Kidney (tissue), 14 donors: ENCODE measurements around the gene GGTLC2. TPM values are rescaled to one million over a fixed set of nuclear protein-coding genes. Genes with fewer than 3 reads are reported as not detected.

Experiments
- DNase-seq, 5 donors: peaks; one replicate each; pipeline ENCODE4 v3.0.0-alpha.2; 2013 to 2020
- FAIRE-seq: peaks from 2 replicates; lab custom pipeline; 2012; peaks lifted over from hg19 to GRCh38; lab: Jason Lieb, UNC
- H3K27ac ChIP-seq, 2 donors: one replicate each; pipeline ENCODE4 v1.7.0; 2013; ENCODE audit warnings: low read depth in 2 of 2, low read length in 2 of 2, inconsistent platforms in 1 of 2
- H3K27me3 ChIP-seq: one replicate; pipeline ENCODE4 v1.7.1; 2013; ENCODE audit warnings: low read length, inconsistent platforms; ENCODE audit not compliant: control insufficient read depth, insufficient read depth
- H3K36me3 ChIP-seq, 3 donors: one replicate each; pipeline versions ENCODE4 v1.7.0 to v1.7.1; 2013; ENCODE audit warnings: low read length in 3 of 3, control low read depth in 1 of 3, inconsistent platforms in 1 of 3; ENCODE audit not compliant: insufficient read depth in 3 of 3, control insufficient read depth in 2 of 3
- H3K4me1 ChIP-seq, 3 donors: one replicate each; pipeline versions ENCODE4 v1.7.0 to v1.7.1; 2013; ENCODE audit warnings: low read length in 3 of 3, inconsistent platforms in 1 of 3, low read depth in 1 of 3; ENCODE audit not compliant: control insufficient read depth in 2 of 3, insufficient read depth in 2 of 3
- H3K4me3 ChIP-seq, 3 donors: one replicate each; pipeline versions ENCODE4 v1.7.0 to v1.8.1; 2013; ENCODE audit warnings: low read length in 3 of 3, control low read depth in 1 of 3, inconsistent platforms in 1 of 3
- H3K9ac ChIP-seq, 3 donors: one replicate each; pipeline versions ENCODE4 v1.7.0 to v1.7.1; 2013; ENCODE audit warnings: low read length in 3 of 3, control low read depth in 1 of 3, inconsistent platforms in 1 of 3
- H3K9me3 ChIP-seq, 3 donors: one replicate each; pipeline versions ENCODE4 v1.7.0 to v1.7.1; 2013; ENCODE audit warnings: low read length in 3 of 3, control low read depth in 1 of 3, inconsistent platforms in 1 of 3; ENCODE audit not compliant: control insufficient read depth in 2 of 3, insufficient read depth in 1 of 3
- intact Hi-C: fragments of 100-400 bp; cut with DNase I; formaldehyde crosslinking; loops from one replicate; pipeline ENCODE4 v1.11.1; 2022
- polyA plus RNA-seq: library from polyadenylated mRNA; stranded (reverse); fragments of 350-450 nt; fragmentation: Illumina TruSeq; extraction: RNeasy Lipid Tissue Mini Kit (QIAGEN cat#74804); gene quantifications from one replicate; pipeline ENCODE4 v1.2.3, GENCODE V29; 2014; ENCODE audit warnings: low read depth, low replicate concordance; ENCODE audit not compliant: insufficient read depth
- total RNA-seq: library from RNA; stranded (reverse); fragmentation: NEBNext Ultra II Directional; extraction: Animal tissue kit (Norgen Biotek cat#: 25700); gene quantifications from one replicate; pipeline ENCODE4 v1.2.1, GENCODE V29; 2021
- TF ChIP-seq, protein P1 (sequence below): IDR thresholded peaks from 3 replicates; pipeline ENCODE4 v1.5.1; 2012; ENCODE audit warnings: mild to moderate bottlenecking, moderate library complexity, borderline replicate concordance; ENCODE audit not compliant: insufficient read depth; ENCODE audit errors: extremely low read depth
- donor health status: control.
- donor health status: control.
- donor health status: control.
- donor health status: control.
- donor health status: control.
- donor health status: DM: yes; HTN: yes; CAD: no.
- donor health status: Normal renal cell carcinoma (clear cell type).

GGTLC2 gene
- total and polyA plus RNA-seq, 2 donors from 2014 or later = 0.76 TPM; not detected in 1

DNA sequence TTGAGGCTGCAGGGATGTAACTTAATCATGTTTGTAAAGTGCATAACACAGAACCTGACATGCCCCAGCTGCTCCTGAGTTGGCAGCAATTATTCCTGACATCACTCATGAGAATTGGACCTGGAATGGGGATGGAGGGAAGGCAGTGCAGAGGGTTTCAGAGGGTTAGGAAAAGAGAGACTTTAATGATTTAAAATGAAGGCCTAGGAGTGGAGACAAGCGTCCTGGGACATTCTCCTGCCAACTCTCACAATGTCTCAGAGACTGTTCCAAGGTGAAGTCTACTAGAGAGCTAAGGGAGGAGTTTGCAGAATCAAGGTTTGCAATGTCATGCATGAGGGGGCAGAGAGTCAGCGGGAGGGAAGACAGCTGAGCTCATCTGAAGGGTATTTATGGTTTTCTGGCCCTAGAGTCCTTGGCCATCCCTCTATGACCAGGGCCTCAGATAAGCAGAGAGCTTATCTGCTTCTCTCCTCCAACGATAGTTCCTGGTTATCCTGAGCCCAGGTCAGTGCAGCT, 36.9 kb downstream of the GGTLC2 start:
- intact Hi-C loops = no loop called here
- H3K27ac ChIP-seq = no peak overlapping the region
- H3K9ac ChIP-seq = no peak overlapping the region
- no peak for FAIRE-seq
- peaks cover 2 to 17% (median 12%) of the 10 kb centered on the region in 3 donors for H3K4me1 ChIP-seq
- H3K9me3 ChIP-seq = no peaks in the 10 kb centered on the region
- H3K27me3 ChIP-seq = no peaks in the 10 kb centered on the region
- peak in 4 of 5 donors; percentile 66 to 86 (median 76) for DNase-seq
- no peaks in the 10 kb centered on the region for H3K36me3 ChIP-seq
- no peak overlapping the region for H3K4me3 ChIP-seq
- TF ChIP-seq, protein P1, sequence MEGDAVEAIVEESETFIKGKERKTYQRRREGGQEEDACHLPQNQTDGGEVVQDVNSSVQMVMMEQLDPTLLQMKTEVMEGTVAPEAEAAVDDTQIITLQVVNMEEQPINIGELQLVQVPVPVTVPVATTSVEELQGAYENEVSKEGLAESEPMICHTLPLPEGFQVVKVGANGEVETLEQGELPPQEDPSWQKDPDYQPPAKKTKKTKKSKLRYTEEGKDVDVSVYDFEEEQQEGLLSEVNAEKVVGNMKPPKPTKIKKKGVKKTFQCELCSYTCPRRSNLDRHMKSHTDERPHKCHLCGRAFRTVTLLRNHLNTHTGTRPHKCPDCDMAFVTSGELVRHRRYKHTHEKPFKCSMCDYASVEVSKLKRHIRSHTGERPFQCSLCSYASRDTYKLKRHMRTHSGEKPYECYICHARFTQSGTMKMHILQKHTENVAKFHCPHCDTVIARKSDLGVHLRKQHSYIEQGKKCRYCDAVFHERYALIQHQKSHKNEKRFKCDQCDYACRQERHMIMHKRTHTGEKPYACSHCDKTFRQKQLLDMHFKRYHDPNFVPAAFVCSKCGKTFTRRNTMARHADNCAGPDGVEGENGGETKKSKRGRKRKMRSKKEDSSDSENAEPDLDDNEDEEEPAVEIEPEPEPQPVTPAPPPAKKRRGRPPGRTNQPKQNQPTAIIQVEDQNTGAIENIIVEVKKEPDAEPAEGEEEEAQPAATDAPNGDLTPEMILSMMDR = no peak

DNA sequence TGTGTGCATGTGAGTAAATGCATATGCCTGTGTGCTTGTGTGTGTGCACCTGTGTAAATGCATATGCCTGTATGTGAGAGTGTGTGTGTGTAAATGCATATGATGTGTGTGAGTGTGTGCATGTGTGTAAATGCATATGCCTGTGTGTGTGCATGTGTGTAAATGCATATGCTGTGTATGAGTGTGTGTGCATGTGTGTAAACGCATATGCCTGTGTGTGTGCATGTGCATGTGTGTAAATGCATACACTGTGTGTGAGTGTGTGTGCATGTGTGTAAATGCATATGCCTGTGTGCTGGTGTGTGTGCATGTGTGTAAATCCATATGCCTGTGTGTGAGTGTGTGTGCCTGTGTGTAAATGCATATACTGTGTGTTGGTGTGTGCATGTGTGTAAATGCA, 37.8 kb downstream of the GGTLC2 start:
- intact Hi-C loops = no loop called here
- TF ChIP-seq, protein P1 = no peak
- FAIRE-seq = no peak

DNA sequence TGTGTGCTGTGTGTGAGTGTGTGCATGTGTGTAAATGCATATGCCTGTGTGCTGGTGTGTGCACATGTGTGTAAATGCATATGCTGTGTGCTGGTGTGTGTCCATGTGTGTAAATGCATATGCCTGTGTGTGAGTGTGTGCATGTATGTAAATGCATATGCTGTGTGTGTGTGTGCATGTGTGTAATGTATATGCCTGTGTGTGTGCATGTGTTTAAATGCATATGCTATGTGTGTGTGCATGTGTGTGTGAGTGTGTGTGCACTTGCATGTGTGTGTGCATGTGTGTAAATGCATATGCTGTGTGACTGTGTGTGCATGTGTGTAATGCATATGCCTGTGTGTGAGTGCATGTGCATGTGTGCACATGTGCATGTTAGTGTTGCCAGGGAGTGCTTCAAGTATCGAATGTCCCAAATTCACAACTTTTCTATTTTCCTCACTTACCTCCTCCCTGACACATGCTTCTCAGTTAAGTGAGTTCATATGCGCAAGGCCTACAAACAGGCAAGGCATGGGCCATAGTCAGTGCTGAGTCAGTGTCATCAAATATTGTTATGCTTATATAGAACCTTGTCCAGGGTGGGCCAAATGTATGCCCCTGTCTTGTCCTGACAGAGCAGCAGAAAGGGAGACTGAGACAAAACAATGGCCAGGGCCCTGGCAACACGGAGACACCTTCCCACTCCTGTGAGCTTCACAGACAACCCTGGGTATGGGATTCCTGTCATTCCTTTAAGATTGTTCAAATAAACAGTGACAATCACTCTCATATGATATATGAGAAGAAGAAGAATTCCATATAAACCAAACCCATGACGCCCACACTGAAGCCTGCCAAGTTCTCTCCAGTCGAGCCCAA, 38.6 kb downstream of the GGTLC2 start:
- H3K27me3 ChIP-seq = no peaks in the 10 kb centered on the region
- intact Hi-C loops = no loop called here
- DNase-seq (no peak), FAIRE-seq (no peak)
- H3K4me3 ChIP-seq = peak overlapping the region in 1 of 3 donors; percentile 3
- H3K4me1 ChIP-seq = peaks cover 2 to 17% (median 12%) of the 10 kb centered on the region in 3 donors
- H3K9ac ChIP-seq = no peak overlapping the region
- no peak overlapping the region for H3K27ac ChIP-seq
- H3K9me3 ChIP-seq = no peaks in the 10 kb centered on the region
- no peaks in the 10 kb centered on the region for H3K36me3 ChIP-seq
- TF ChIP-seq, protein P1 = no peak

More for the DNA sequence above, 37.8 kb downstream of the GGTLC2 start:
- H3K4me3 ChIP-seq = no peak overlapping the region
- H3K4me1 ChIP-seq = peaks cover 2 to 17% (median 12%) of the 10 kb centered on the region in 3 donors
- H3K9me3 ChIP-seq = no peaks in the 10 kb centered on the region
- no peaks in the 10 kb centered on the region for H3K27me3 ChIP-seq
- H3K36me3 ChIP-seq = no peaks in the 10 kb centered on the region
- no peak overlapping the region for H3K27ac ChIP-seq
- no peak overlapping the region for H3K9ac ChIP-seq
- no peak for DNase-seq
